Ramos (cell line): ENCODE results near the gene RERE.

ENCODE experiments used
- in situ Hi-C: fragments of 300-500 bp; cut with MboI; formaldehyde crosslinking; loops from one replicate; pipeline ENCODE4 v1.14.3; 2022; ENCODE audit warnings: low sequenced_read_pairs; ENCODE audit not compliant: unreplicated experiment

The RERE gene

GRCh38 chr1:8371372-8371991, 446.0 kb downstream of the RERE start:
- in situ Hi-C loops: no loop called here

GRCh38 chr1:8370905-8371315, 446.5 kb downstream of the RERE start:
- in situ Hi-C loops: no loop called here

GRCh38 chr1:8370046-8370881, 447.2 kb downstream of the RERE start:
- in situ Hi-C loops: no loop called here

- in situ Hi-C loops: no loop called here
Measured at GRCh38 chr1:8368956-8369639, 448.3 kb downstream of the RERE start.

- in situ Hi-C loops: no loop called here
Measured at GRCh38 chr1:8367571-8368194, 449.8 kb downstream of the RERE start.

- in situ Hi-C loops: no loop called here
Measured at GRCh38 chr1:8365661-8366362, 451.6 kb downstream of the RERE start.

GRCh38 chr1:8364528-8365442, 452.7 kb downstream of the RERE start:
- in situ Hi-C loops: no loop called here

- in situ Hi-C loops: no loop called here
Measured at GRCh38 chr1:8363767-8364301, 453.6 kb downstream of the RERE start.

- in situ Hi-C loops: no loop called here
Measured at GRCh38 chr1:8363186-8363766, 454.2 kb downstream of the RERE start.

- in situ Hi-C loops: no loop called here
Measured at GRCh38 chr1:8362701-8363101, 454.7 kb downstream of the RERE start.

GRCh38 chr1:8361198-8361849, 456.1 kb downstream of the RERE start:
- in situ Hi-C loops: no loop called here

GRCh38 chr1:8360493-8361197, 456.8 kb downstream of the RERE start:
- in situ Hi-C loops: no loop called here

GRCh38 chr1:8359617-8360481, 457.6 kb downstream of the RERE start:
- in situ Hi-C loops: no loop called here

- in situ Hi-C loops: no loop called here
Measured at GRCh38 chr1:8358897-8359616, 458.4 kb downstream of the RERE start.

GRCh38 chr1:8358241-8358896, 459.1 kb downstream of the RERE start:
- in situ Hi-C loops: no loop called here
